ENCODE data around the gene PAQR5.

The PAQR5 gene

GRCh38 chr15:69384626-69385598 lies 86.2 kb downstream of the PAQR5 start:
- H3K27me3 ChIP-seq (ENCODE audit: insufficient read depth, low read length, poor library complexity), result no peaks in the 10 kb centered on the region
- no peak for ATAC-seq (ENCODE audit: insufficient read depth, low read depth)
- no peak overlapping the region for H3K27ac ChIP-seq (ENCODE audit: low read length)
- TF ChIP-seq, protein P1, sequence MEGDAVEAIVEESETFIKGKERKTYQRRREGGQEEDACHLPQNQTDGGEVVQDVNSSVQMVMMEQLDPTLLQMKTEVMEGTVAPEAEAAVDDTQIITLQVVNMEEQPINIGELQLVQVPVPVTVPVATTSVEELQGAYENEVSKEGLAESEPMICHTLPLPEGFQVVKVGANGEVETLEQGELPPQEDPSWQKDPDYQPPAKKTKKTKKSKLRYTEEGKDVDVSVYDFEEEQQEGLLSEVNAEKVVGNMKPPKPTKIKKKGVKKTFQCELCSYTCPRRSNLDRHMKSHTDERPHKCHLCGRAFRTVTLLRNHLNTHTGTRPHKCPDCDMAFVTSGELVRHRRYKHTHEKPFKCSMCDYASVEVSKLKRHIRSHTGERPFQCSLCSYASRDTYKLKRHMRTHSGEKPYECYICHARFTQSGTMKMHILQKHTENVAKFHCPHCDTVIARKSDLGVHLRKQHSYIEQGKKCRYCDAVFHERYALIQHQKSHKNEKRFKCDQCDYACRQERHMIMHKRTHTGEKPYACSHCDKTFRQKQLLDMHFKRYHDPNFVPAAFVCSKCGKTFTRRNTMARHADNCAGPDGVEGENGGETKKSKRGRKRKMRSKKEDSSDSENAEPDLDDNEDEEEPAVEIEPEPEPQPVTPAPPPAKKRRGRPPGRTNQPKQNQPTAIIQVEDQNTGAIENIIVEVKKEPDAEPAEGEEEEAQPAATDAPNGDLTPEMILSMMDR (IDR thresholded peaks at IDR 0.05; ENCODE audit: borderline replicate concordance, extremely low read depth, low read length, poor library complexity, severe bottlenecking), result no peak
- TF ChIP-seq EZH2 (IDR thresholded peaks at IDR 0.05; ENCODE audit: borderline replicate concordance, low read depth, low read length, severe bottlenecking), result no peak
- no peak overlapping the region for H3K4me3 ChIP-seq (ENCODE audit: low read depth in 1 of 2, low read length in 2 of 2)
- no peaks in the 10 kb centered on the region for H4K20me1 ChIP-seq (ENCODE audit: insufficient read depth, low read length)
- H3K9ac ChIP-seq (ENCODE audit: low read depth, low read length), result no peak overlapping the region
- no peak overlapping the region for H3K4me2 ChIP-seq (ENCODE audit: insufficient read depth, low read length)
- no peaks in the 10 kb centered on the region for H3K36me3 ChIP-seq (ENCODE audit: insufficient read depth, low read length)
- no peak for DNase-seq
- no peak overlapping the region for H2AFZ ChIP-seq (ENCODE audit: low read depth, low read length)
- no peaks in the 10 kb centered on the region for H3K79me2 ChIP-seq (ENCODE audit: insufficient read depth, low read length)
- H3K9me3 ChIP-seq (ENCODE audit: insufficient read depth, low read length, severe bottlenecking), result no peaks in the 10 kb centered on the region
- no peaks in the 10 kb centered on the region for H3K4me1 ChIP-seq (ENCODE audit: insufficient read depth, low read length)

GRCh38 chr15:69385831-69386230 lies 87.1 kb downstream of the PAQR5 start:
- DNase-seq, result no peak
- Histone ChIP-seq H3K36me3 (ENCODE audit: insufficient read depth, low read length) (no peaks in the 10 kb centered on the region), H3K27me3 (ENCODE audit: insufficient read depth, low read length, poor library complexity) (no peaks in the 10 kb centered on the region), H3K9me3 (ENCODE audit: insufficient read depth, low read length, severe bottlenecking) (no peaks in the 10 kb centered on the region), H2AFZ (ENCODE audit: low read depth, low read length) (no peak overlapping the region), H3K79me2 (ENCODE audit: insufficient read depth, low read length) (no peaks in the 10 kb centered on the region), H3K4me2 (ENCODE audit: insufficient read depth, low read length) (no peak overlapping the region), H3K4me3 (ENCODE audit: low read depth in 1 of 2, low read length in 2 of 2) (no peak overlapping the region), H3K4me1 (ENCODE audit: insufficient read depth, low read length) (no peaks in the 10 kb centered on the region), H4K20me1 (ENCODE audit: insufficient read depth, low read length) (no peaks in the 10 kb centered on the region), H3K27ac (ENCODE audit: low read length) (no peak overlapping the region), H3K9ac (ENCODE audit: low read depth, low read length) (no peak overlapping the region)
- ATAC-seq (ENCODE audit: insufficient read depth, low read depth), result no peak
- TF ChIP-seq, protein P1 (IDR thresholded peaks at IDR 0.05; ENCODE audit: borderline replicate concordance, extremely low read depth, low read length, poor library complexity, severe bottlenecking), result no peak
- TF ChIP-seq EZH2 (IDR thresholded peaks at IDR 0.05; ENCODE audit: borderline replicate concordance, low read depth, low read length, severe bottlenecking), result no peak

GRCh38 chr15:69386284-69386683 lies 87.6 kb downstream of the PAQR5 start:
- no peaks in the 10 kb centered on the region for H3K79me2 ChIP-seq (ENCODE audit: insufficient read depth, low read length)
- ATAC-seq (ENCODE audit: insufficient read depth, low read depth) (no peak), DNase-seq (no peak)

More at GRCh38 chr15:69386284-69386683, 87.6 kb downstream of the PAQR5 start:
- Histone ChIP-seq H4K20me1 (ENCODE audit: insufficient read depth, low read length) (no peaks in the 10 kb centered on the region), H3K4me3 (ENCODE audit: low read depth in 1 of 2, low read length in 2 of 2) (no peak overlapping the region), H3K27me3 (ENCODE audit: insufficient read depth, low read length, poor library complexity) (no peaks in the 10 kb centered on the region), H3K36me3 (ENCODE audit: insufficient read depth, low read length) (no peaks in the 10 kb centered on the region), H3K9ac (ENCODE audit: low read depth, low read length) (no peak overlapping the region), H3K4me1 (ENCODE audit: insufficient read depth, low read length) (no peaks in the 10 kb centered on the region), H3K9me3 (ENCODE audit: insufficient read depth, low read length, severe bottlenecking) (no peaks in the 10 kb centered on the region), H3K27ac (ENCODE audit: low read length) (no peak overlapping the region), H2AFZ (ENCODE audit: low read depth, low read length) (no peak overlapping the region), H3K4me2 (ENCODE audit: insufficient read depth, low read length) (no peak overlapping the region)
- TF ChIP-seq EZH2 (IDR thresholded peaks at IDR 0.05; ENCODE audit: borderline replicate concordance, low read depth, low read length, severe bottlenecking), result no peak
- TF ChIP-seq, protein P1 (IDR thresholded peaks at IDR 0.05; ENCODE audit: borderline replicate concordance, extremely low read depth, low read length, poor library complexity, severe bottlenecking), result no peak

Data from DND-41 (cell line).